AG04449 (cell line): ENCODE results near the gene ACSF2.

Experiments
- CTCF ChIA-PET: fragments of 350-600 bp; formaldehyde crosslinking; extraction: SDS; loops from one replicate; lab custom pipeline; 2021; ENCODE audit warnings: antibody characterized with exemption; lab: Yijun Ruan, JAX
- POLR2A ChIA-PET: fragments of 400-600, 350-600 bp; formaldehyde crosslinking; extraction: SDS; loops from one replicate; lab custom pipeline; 2020; ENCODE audit warnings: antibody characterized with exemption, inconsistent platforms; lab: Yijun Ruan, JAX
- DNase-seq: peaks from one replicate; pipeline ENCODE4 v3.0.0-alpha.2; 2010; ENCODE audit warnings: low read depth, low spot score
- H3K4me3 ChIP-seq: 2 replicates; pipeline ENCODE4 v1.5.1; 2011; ENCODE audit warnings: low read depth, mild to moderate bottlenecking, control low read depth, low read length
- CTCF ChIP-seq: IDR thresholded peaks from one replicate; pipeline ENCODE4 v1.5.1; 2011; ENCODE audit warnings: mild to moderate bottlenecking, moderate library complexity, low read length, control low read depth, inconsistent platforms; ENCODE audit not compliant: insufficient read depth; ENCODE audit errors: missing control alignments

The ACSF2 gene

GRCh38 chr17:50501054-50501453 is 75.0 kb downstream of the ACSF2 start:
- TF ChIP-seq CTCF: peak; percentile 10
- no peak for DNase-seq
- CTCF ChIA-PET: interaction anchor here (1.1 to 7.8 kb wide), 11 partner anchors 7 to 204 kb away, joined by 3 to 78 read pairs (median 9); partner anchors contain the start of gene RSAD1

GRCh38 chr17:50502301-50502990 is 76.4 kb downstream of the ACSF2 start:
- no peak for DNase-seq
- H3K4me3 ChIP-seq: no peak overlapping the region
- CTCF ChIA-PET: interaction anchor here (1.1 to 7.8 kb wide), 8 partner anchors 9 to 203 kb away, joined by 3 to 78 read pairs (median 17); partner anchors contain the start of gene RSAD1
- POLR2A ChIA-PET: no interaction called here
- TF ChIP-seq CTCF: no peak

More at GRCh38 chr17:50501054-50501453, 75.0 kb downstream of the ACSF2 start:
- POLR2A ChIA-PET: no interaction called here
- H3K4me3 ChIP-seq: no peak overlapping the region

- ChIA-PET CTCF (interaction anchor here (0.7 to 5.7 kb wide), 9 partner anchors 10 to 189 kb away, joined by 3 to 31 read pairs (median 3); no protein-coding TSS in a partner anchor), POLR2A (no interaction called here)
- no peak for DNase-seq
- no peak overlapping the region for H3K4me3 ChIP-seq
- TF ChIP-seq CTCF: no peak
Observed at GRCh38 chr17:50505591-50506130, 79.6 kb downstream of the ACSF2 start.

GRCh38 chr17:50506298-50506697 is 80.3 kb downstream of the ACSF2 start:
- DNase-seq: no peak
- ChIA-PET CTCF (interaction anchor here (0.7 to 2.3 kb wide), 5 partner anchors 10 to 36 kb away, joined by 3 to 5 read pairs (median 3); no protein-coding TSS in a partner anchor), POLR2A (no interaction called here)
- no peak for TF ChIP-seq CTCF
- H3K4me3 ChIP-seq: no peak overlapping the region

- POLR2A ChIA-PET: no interaction called here
- CTCF ChIA-PET: interaction anchor here (1.2 to 2.3 kb wide), 2 partner anchors 14 to 18 kb away, joined by 4 to 5 read pairs; no protein-coding TSS in a partner anchor
Observed at GRCh38 chr17:50507871-50508572, 82.0 kb downstream of the ACSF2 start, which contains the start of gene MYCBPAP. Gene MYCBPAP (plus strand): TSS chr17:50508439. CDS start chr17:50508675, 236 bp downstream.

More at GRCh38 chr17:50507871-50508572, 82.0 kb downstream of the ACSF2 start, which contains the start of gene MYCBPAP:
- peak; percentile 16 for TF ChIP-seq CTCF
- peak within 1 kb of the TSS; percentile 50 for H3K4me3 ChIP-seq
- no peak for DNase-seq
